Stimulated activated CD8-positive, alpha-beta memory T cell treated with anti-CD3 and anti-CD28 coated beads, Interleukin-7, amount 100 ng/mL, for 24 hours (primary cell): ENCODE measurements around the gene ANKRD24.
"Not testable (repeated sequence)": the region's sequence is repeated elsewhere in the genome, so short reads cannot be mapped to it uniquely, and the experiment has no call there.

Experiments
- DNase-seq: peaks from one replicate; pipeline ENCODE4 v3.0.0-alpha.2; 2020; ENCODE audit warnings: low read depth

The ANKRD24 gene

GRCh38 chr19:4197625-4198466 is 15.4 kb downstream of the ANKRD24 start:
- no peak for DNase-seq

- no peak for DNase-seq
Measured at GRCh38 chr19:4198467-4199126, 16.1 kb downstream of the ANKRD24 start.

- DNase-seq, result no peak
Measured at GRCh38 chr19:4199699-4200293, 17.3 kb downstream of the ANKRD24 start.

- DNase-seq, result no peak
Measured at GRCh38 chr19:4200940-4201542, 18.6 kb downstream of the ANKRD24 start.

GRCh38 chr19:4201798-4202197 is 19.3 kb downstream of the ANKRD24 start:
- DNase-seq, result no peak

- DNase-seq, result no peak
Measured at GRCh38 chr19:4206818-4207484, 24.5 kb downstream of the ANKRD24 start.

GRCh38 chr19:4208385-4209094 is 26.1 kb downstream of the ANKRD24 start:
- no peak for DNase-seq

GRCh38 chr19:4210166-4210731 is 27.8 kb downstream of the ANKRD24 start:
- DNase-seq, result no peak

GRCh38 chr19:4213116-4213515 is 30.6 kb downstream of the ANKRD24 start:
- DNase-seq, result no peak

- DNase-seq, result no peak
Measured at GRCh38 chr19:4215807-4216206, 33.3 kb downstream of the ANKRD24 start.

- DNase-seq, result no peak
Measured at GRCh38 chr19:4216846-4217245, 34.4 kb downstream of the ANKRD24 start.

- DNase-seq, result no peak
Measured at GRCh38 chr19:4217429-4218264, 35.2 kb downstream of the ANKRD24 start.

GRCh38 chr19:4218523-4218922 is 36.0 kb downstream of the ANKRD24 start:
- not testable (repeated sequence) for DNase-seq

- DNase-seq, result no peak
Measured at GRCh38 chr19:4220188-4220587, 37.7 kb downstream of the ANKRD24 start.

GRCh38 chr19:4224470-4224869 is 42.0 kb downstream of the ANKRD24 start:
- no peak for DNase-seq

GRCh38 chr19:4225885-4226284 is 43.4 kb downstream of the ANKRD24 start:
- no peak for DNase-seq

GRCh38 chr19:4227771-4228170 is 45.3 kb downstream of the ANKRD24 start:
- DNase-seq, result no peak

GRCh38 chr19:4228765-4229178 is 46.3 kb downstream of the ANKRD24 start:
- no peak for DNase-seq

GRCh38 chr19:4229179-4229931 is 46.9 kb downstream of the ANKRD24 start, which contains the start of gene EBI3:
Gene EBI3, plus strand, starts transcription at chr19:4229523. Its CDS starts 28 bp downstream, at chr19:4229551.
- DNase-seq, result no peak
